GM18526 (cell line): ENCODE measurements around the gene A2ML1.

Source experiments
- POLR2A ChIP-seq: IDR thresholded peaks from 3 replicates; pipeline ENCODE4 v1.6.1; 2011; ENCODE audit not compliant: insufficient read length; ENCODE audit errors: extremely low read depth

The A2ML1 gene

DNA sequence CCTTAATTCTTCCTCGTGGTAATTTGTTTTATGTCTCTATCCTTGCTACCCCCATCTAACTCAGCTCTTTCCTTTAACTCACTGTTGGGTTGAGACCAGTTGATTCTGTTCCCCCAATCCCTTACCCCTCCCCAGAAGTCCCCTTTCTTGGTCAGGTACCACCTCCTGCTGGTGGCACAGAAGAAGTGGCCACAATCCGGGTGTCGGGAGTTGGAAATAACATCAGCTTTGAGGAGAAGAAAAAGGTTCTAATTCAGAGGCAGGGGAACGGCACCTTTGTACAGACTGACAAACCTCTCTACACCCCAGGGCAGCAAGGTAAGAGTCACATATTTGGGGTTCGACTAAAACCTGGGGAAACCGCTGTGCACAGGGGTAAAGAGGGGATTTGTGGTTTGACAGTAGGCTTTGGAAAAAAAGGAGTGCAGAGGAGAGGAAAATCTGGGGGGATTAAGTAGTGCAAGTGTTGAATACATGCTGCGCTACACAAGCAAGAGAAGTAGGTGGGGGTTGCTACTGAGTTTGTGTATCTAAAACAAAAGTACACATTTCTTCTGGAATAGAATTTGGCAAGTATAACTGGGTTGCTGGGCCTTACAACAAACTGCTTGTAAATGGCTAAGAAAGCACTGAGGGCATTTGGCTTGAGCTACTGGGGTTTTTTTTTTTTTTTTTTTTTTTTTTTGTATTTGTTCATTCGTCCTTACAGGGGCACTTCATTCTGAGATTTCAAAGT, 1.3 kb downstream of the A2ML1 start:
- no peak for TF ChIP-seq POLR2A

DNA sequence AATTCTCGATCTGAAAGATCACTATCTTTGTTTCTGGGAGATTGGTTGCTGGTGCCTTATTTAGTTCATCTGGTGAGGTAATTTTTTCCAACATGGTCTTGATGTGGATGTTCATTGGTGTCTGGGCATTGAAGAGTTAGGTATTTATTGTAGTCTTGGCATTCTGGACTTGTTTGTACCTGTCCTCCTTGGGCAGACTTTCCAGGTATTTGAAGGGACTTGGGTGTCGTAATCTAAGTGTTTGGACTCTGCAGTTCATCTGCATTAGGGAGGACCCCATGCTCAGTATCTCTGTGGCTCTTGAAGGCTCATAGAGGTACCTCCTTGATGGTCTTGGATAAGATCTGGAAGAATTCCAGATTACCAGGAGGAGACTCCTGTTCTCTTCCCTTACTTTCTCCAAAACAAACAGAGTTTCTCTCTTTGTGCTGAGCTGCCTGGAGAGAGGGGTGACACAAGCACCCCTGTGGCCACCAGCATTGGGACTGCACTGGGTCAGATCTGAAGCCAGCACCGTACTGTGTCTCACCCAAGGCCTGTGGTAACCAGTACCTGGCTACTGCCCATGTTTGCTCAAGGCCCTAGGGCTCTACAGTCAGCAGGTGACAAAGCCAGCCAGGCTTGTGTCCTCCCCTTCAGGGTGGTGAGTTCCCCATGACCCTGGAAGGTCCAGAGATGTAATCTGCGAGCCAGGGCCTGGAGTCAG, 5.3 kb downstream of the A2ML1 start:
- TF ChIP-seq POLR2A: no peak

DNA sequence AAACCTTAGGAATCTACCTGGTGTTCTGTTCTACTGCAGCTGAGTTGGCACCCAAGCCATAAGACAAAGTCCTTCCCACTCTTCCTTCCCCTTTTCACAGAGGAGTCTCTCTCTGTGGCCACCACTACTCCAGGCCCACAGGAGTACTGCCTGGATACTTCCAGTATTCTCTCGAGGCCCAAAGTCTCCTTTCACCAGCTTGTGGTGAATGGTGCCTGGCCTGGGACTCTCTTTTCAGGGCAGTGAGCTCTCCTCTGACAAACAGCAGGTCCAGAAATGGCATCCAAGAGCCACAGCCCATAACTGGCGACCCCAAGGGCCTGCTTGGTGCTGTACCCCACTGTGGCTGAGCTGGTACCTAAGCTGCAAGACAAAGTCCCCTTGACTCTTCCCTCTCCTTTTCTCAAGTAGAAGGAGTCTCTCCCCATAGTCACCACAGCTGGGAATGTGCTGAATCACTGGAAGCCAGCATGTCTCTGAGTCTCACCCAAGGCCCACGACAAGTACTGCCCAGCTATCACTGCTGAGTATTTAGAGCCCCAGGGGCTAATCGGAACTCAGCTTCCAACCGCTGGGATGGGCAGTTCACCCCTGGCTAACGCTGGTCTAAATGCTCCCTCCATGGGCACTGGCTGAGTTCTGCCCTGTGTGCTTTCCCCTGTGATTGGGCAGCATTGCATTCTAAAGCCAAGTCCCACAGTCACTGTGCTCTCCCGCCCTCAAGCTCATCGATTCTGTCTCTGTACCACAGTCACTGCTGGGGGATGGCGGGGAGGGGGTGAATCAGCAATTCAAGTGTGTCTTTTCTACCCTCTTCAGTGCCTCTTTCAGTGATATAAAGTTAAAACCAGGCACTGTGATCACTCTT, 6.1 kb downstream of the A2ML1 start:
- no peak for TF ChIP-seq POLR2A

DNA sequence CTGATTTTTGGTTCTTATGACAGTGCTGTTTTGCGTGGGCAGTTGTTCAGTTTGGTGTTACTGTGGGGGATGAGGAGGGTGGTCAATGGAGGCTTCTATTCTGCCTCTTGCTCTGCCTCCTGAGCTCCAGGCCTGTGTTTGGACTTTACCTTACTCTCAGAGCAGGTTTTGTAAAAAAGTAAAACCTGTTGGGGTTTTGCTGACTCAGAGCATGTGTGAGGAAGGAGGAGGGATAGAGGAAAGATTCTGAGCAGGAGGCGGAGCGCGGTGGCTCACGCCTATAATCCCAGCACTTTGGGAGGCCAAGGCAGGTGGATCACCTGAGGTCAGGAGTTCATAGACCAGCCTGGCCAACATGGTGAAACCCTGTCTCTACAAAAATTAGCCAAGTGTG, 6.7 kb downstream of the A2ML1 start:
- no peak for TF ChIP-seq POLR2A

DNA sequence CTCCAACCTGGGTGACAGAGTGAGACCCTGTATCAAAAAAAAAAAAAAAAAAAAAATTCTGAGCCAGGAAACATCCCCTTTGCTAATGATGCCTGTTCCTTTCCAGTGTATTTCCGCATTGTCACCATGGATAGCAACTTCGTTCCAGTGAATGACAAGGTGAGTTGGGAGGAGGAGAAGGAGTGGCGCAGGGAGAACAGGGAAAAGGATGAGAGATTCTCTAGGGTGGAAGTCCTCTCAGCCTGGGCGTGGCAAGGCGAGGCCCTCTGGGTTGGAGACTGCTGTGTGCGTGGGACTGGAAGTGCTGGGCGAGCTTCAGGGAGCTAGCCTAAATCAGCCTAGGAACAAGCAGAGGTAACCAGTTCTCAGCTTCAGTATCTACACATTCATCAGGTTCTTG, 7.2 kb downstream of the A2ML1 start:
- TF ChIP-seq POLR2A: no peak

DNA sequence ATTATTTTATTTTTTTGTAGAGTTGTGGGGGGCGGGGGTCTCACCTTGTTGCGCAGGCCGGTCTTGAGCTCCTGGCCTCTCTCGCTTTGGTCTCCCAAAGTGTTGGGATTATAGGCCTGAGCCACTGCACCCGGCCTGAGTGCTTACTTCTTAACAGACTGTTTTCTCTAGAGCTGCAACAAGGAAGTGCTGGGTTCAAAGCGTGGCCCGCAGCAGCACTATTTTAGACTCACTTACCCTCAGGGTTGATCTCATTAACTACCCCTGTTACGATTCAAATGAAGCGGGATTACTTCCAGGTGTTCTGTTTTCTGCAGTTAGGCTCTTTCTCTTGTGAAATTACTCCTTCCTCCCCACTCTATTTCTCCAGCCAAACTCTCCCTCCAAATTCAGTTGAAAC, 8.7 kb downstream of the A2ML1 start:
- TF ChIP-seq POLR2A: no peak

DNA sequence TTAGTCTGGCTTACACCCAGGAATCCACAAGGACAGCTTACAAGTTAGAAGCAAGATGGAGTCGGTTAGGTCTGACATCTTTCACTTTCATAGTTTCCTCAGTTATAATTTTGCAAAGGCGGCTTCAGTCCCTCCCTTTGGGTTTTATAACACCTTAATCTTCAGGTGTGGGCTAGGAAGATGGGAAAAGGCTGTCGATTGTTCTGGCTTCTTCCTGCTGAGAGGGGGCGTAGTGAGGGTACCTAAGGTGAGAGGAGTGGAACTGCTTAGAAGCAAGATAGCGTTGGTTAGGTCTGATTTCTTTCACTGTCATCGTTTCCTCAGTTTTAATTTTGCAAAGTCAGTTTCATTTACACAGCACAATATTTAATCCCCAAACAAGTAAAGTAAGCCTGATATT, 10.1 kb downstream of the A2ML1 start:
- TF ChIP-seq POLR2A: no peak

DNA sequence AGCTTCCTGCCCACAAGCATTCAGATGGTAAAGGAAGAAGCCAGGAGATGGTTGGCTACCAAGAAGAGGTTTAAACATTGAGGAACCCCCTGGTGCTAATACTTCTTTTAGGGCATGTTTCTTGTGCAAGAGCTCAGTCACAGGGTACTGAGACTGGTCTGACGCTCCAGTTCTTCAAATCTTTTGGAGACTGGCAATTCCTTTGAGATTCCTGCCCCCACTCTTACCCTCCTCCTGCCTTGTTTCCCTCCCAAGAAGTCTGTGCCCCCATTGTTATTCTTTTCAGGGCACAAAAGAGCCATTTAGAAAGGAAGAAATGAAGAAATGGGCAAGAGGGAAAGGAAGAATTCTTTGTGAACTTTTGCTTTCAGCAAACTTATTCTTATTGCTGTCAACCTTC, 11.8 kb downstream of the A2ML1 start:
- no peak for TF ChIP-seq POLR2A

DNA sequence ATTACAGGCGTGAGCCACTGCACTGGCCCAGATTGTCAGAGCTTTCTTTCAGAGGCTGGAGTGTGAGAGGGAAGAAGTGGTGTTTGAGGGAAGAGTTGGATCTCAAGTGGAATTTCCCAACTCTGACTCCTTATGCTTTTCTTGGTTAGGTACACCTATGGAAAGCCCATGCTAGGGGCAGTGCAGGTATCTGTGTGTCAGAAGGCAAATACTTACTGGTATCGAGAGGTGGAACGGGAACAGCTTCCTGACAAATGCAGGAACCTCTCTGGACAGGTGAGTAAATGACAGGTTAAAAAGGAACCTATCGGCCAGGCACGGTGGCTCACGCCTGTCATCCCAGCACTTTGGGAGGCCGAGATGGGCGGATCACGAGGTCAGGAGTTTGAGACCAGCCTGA, 14.9 kb downstream of the A2ML1 start:
- TF ChIP-seq POLR2A: no peak

DNA sequence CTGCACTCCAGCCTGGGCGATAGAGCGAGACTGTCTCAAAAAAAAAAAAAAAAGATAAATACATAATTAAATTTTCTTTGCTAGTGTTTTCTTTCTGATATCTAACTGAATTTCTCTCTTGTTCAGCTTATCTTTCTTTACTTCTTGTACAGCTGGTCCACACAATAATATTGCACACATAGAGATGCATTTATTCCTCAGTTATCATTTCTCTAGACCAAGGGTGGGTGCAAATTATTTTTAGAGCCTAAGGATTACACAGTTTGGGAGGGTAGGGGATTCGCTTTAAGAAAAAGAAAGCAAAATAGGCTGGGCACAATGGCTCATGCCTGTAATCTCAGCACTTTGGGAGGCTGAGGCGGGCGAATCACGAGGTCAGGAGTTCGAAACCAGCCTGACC, 17.9 kb downstream of the A2ML1 start:
- no peak for TF ChIP-seq POLR2A

DNA sequence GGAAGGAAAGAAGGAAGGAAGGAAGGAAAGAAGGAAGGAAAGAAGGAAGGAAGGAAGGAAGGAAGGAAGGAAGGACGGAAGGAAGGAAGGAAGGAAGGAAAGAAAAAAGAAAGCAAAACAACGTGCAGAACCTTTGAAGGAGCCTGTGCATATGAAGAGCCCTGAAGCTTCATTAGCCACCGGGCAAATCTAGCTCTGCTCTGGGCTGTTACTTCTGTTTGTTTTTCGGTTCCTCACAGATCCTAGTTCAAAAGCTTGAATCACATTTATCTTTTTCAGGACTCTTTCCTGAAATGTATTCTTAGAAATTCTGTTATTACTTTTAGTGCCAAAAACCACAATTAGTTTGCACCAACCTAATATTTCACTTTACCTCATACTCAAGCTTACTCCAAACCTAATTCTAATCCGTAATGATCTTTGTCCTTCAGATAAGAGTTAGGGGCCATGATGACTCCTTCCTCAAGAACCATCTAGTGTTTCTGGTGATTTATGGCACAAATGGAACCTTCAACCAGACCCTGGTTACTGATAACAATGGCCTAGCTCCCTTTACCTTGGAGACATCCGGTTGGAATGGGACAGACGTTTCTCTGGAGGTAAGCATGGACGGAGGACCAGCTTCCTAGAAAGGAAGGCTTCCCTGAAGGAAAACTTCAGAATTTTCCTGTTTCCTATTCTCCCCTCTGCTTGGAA, 18.7 kb downstream of the A2ML1 start:
- TF ChIP-seq POLR2A: no peak

DNA sequence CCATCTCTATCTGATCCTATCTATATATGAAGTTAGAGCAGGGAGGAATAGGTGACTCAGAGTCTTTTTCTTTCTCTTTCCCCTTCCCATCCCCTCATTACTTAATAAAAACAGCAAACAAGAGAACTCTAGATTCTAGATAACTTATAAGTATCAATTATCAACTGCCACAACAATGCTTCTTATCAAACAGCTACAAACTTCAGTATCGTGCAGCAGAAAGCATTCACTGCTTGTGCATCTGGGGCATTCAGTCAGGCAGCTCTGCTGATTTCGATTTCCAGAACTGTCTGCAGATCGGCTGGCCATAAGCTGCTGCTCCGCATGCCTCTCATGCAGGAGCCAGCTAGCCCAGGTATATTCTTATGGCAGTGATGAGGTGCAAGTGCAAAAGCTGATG, 19.4 kb downstream of the A2ML1 start:
- no peak for TF ChIP-seq POLR2A

DNA sequence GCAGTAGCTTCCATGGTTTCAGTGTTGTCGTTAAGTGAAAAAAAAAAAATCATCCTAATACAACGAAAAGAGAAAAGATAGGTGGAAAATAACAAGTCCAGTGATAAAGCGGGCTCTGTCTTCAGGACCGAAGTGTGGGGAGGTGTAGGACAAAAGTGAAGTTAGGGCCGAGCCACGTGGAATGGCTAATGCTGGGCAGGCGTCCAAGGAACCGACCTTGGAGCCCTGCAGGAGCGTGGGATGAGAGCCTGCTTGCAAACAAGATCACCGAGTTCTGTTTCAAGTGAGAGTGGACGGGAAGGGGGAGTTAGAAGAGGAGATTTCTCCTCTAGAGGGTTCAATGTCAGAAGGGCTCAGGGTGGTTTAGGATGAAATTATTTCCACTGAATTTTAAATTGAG, 22.2 kb downstream of the A2ML1 start:
- TF ChIP-seq POLR2A: no peak

DNA sequence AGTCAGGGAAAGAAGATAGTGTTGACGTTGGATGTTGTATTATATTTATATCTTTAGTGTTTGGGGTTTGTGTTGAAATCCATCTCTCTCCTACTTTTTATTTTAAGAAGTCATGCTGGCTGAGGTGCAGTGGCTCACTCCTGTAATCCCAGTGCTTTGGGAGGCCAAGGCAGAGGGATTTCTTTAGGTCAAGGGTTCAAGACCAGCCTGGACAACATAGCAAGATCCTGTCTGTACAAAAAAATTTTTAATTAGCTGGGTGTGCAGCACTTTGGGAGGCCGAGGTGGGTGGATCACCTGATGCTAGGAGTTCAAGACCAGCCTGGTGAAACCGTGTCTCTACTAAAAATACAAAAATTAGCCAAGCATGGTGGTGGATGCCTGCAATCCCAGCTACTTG, 23.9 kb downstream of the A2ML1 start:
- TF ChIP-seq POLR2A: no peak

DNA sequence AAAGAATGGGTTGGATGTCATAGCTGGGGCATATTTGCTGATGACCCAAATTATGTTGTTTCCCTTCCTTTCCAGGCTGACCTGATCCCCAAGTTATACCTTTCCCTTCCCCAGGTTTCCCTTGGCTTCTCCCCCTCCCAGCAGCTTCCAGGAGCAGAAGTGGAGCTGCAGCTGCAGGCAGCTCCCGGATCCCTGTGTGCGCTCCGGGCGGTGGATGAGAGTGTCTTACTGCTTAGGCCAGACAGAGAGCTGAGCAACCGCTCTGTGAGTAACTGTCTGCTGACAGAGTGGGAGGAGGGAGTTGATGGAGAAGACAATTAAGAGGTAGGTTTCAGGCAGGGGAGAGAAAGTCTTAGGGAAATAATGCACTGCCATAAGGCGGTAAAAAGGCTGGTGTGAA, 25.0 kb downstream of the A2ML1 start:
- no peak for TF ChIP-seq POLR2A
